HCT116 (cell line): ENCODE measurements around the gene ZNF423.

Source experiments
- EZH2 ChIP-seq: fragments of 200-600 bp; sonication (generic); IDR thresholded peaks from 2 replicates; pipeline ENCODE4 v1.6.1; 2017; ENCODE audit warnings: antibody characterized with exemption, mixed run types
- POLR2A ChIP-seq: IDR thresholded peaks from 2 replicates; pipeline ENCODE4 v1.7.0; 2011; ENCODE audit warnings: borderline replicate concordance; ENCODE audit not compliant: insufficient read depth, insufficient read length; ENCODE audit errors: extremely low read depth
- POLR2AphosphoS5 ChIP-seq: IDR thresholded peaks from 2 replicates; pipeline ENCODE4 v1.6.1; 2011; ENCODE audit warnings: mild to moderate bottlenecking, low read depth, low read length, moderate library complexity
- RAD21 ChIP-seq: IDR thresholded peaks from 2 replicates; pipeline ENCODE4 v1.6.1; 2012; ENCODE audit warnings: low read depth, mild to moderate bottlenecking
- SIN3A ChIP-seq: IDR thresholded peaks from 2 replicates; pipeline ENCODE4 v1.6.1; 2012; ENCODE audit warnings: low read depth
- SP1 ChIP-seq: IDR thresholded peaks from 2 replicates; pipeline ENCODE4 v1.6.1; 2012; ENCODE audit warnings: low read depth
- ZNF274 ChIP-seq: fragments of 200-500 bp; sonication (Bioruptor generic); IDR thresholded peaks from 2 replicates; pipeline ENCODE4 v1.6.1; 2014; ENCODE audit warnings: mild to moderate bottlenecking, low read depth, low read length, inconsistent platforms
- TF ChIP-seq, protein P1 (sequence below), 3 experiments: fragments of 200-600 bp in 1 of 3; sonication (generic) in 1 of 3; IDR thresholded peaks in 2 of 3; conservative IDR thresholded peaks in 1 of 3; 2 replicates each; pipeline ENCODE4 v1.5.1; 2012 to 2017; ENCODE audit warnings: low read depth in 2 of 3, low read length in 2 of 3, antibody characterized with exemption in 1 of 3, borderline replicate concordance in 1 of 3, control low read depth in 1 of 3, mild to moderate bottlenecking in 1 of 3, mixed read lengths in 1 of 3, mixed run types in 1 of 3, moderate library complexity in 1 of 3; ENCODE audit not compliant: insufficient read depth in 1 of 3
- TF ChIP-seq, protein P2 (sequence below): IDR thresholded peaks from 2 replicates; pipeline ENCODE4 v1.6.1; 2012

DNA sequence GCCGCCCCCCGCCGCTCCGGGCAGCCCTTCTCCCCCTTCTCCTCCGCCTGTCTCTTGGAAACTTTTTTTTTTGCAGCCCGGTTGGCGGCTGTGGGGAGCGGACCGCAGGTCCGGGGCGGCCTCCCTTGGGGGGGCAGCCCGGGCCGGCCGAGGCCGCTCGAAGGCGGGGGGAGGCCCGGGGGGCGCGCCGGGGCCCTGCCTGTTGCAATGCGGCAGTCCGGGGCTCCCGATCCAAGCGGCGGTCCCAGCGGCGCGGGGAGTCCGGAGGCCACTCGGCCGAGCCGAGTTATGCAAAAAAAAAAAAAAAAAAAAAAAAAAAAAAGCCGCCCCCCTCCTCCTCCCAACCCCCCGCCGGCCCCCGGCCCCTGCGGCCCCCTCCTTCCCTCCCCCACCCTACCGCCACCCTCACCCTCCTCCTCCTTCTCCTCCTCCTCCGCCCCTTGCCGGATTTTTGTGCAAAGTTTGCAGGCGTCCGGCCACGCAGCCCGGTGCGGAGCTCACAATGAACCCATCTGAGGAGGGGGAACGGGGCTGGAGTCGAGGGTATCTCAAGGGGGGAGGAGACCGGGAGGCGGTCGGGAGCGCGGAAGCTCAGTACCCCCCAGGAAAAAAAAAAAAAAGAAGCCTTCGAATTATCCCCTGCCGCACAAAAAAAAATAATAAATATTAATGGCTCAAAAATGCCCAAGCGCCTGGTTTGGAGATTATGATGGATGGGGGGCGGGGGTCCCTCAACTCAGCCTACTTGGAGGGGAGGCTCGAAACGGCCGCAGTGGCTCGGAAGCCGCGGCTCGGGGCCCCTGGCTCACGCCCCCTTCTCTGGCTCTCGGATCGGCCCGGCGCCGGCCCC is at the start of gene ZNF423:
- TF ChIP-seq, protein P1, sequence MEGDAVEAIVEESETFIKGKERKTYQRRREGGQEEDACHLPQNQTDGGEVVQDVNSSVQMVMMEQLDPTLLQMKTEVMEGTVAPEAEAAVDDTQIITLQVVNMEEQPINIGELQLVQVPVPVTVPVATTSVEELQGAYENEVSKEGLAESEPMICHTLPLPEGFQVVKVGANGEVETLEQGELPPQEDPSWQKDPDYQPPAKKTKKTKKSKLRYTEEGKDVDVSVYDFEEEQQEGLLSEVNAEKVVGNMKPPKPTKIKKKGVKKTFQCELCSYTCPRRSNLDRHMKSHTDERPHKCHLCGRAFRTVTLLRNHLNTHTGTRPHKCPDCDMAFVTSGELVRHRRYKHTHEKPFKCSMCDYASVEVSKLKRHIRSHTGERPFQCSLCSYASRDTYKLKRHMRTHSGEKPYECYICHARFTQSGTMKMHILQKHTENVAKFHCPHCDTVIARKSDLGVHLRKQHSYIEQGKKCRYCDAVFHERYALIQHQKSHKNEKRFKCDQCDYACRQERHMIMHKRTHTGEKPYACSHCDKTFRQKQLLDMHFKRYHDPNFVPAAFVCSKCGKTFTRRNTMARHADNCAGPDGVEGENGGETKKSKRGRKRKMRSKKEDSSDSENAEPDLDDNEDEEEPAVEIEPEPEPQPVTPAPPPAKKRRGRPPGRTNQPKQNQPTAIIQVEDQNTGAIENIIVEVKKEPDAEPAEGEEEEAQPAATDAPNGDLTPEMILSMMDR (IDR thresholded peaks at IDR 0.05 in 2 of 3, conservative IDR thresholded peaks at IDR 0.05 in 1 of 3; ENCODE audit: borderline replicate concordance in 1 of 3, insufficient read depth in 1 of 3, low read depth in 2 of 3, low read length in 2 of 3) = no peak
- TF ChIP-seq EZH2 = no peak
- no peak for TF ChIP-seq POLR2A
- TF ChIP-seq SIN3A = no peak
- no peak for TF ChIP-seq ZNF274
- TF ChIP-seq, protein P2, sequence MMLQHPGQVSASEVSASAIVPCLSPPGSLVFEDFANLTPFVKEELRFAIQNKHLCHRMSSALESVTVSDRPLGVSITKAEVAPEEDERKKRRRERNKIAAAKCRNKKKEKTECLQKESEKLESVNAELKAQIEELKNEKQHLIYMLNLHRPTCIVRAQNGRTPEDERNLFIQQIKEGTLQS = no peak
- no peak for TF ChIP-seq RAD21
- TF ChIP-seq POLR2AphosphoS5 = no peak
- no peak for TF ChIP-seq SP1
